Stomach (tissue), 4 donors: ENCODE measurements around the gene AFTPH.

Experiments
- CTCF ChIP-seq, 7 experiments: fragments of 450-650 bp in 4 of 7; fragments of 200-600 bp in 3 of 7; sonication (generic) in 3 of 7; IDR thresholded peaks; one replicate each; pipeline ENCODE4 v1.5.1; 2016 to 2019; ENCODE audit warnings: antibody characterized with exemption in 7 of 7, control low read depth in 2 of 7, mild to moderate bottlenecking in 1 of 7
- POLR2A ChIP-seq, 4 donors: fragments of 450-650 bp; IDR thresholded peaks; one replicate each; pipeline ENCODE4 v1.6.1; 2016; ENCODE audit warnings: antibody characterized with exemption in 4 of 4, control low read depth in 2 of 4, mild to moderate bottlenecking in 1 of 4, moderate library complexity in 1 of 4

- no peak for TF ChIP-seq POLR2A (IDR thresholded peaks at IDR 0.05)
- TF ChIP-seq CTCF (IDR thresholded peaks at IDR 0.05) = no peak
Measured at GRCh38 chr2:64491426-64491825, 32.7 kb upstream of the AFTPH start.
